Inflammatory macrophage treated with lipopolysaccharide for 1 hour (primary cell): ENCODE results near the gene C13orf46.
"Not testable (repeated sequence)": the region's sequence is repeated elsewhere in the genome, so short reads cannot be mapped to it uniquely, and the experiment has no call there.

Experiments used
- DNase-seq, 2 donors: peaks; one replicate each; pipeline ENCODE4 v3.0.0-alpha.2; 2020 to 2022

The C13orf46 gene

GRCh38 chr13:113920606-113921286 is 53.1 kb downstream of the C13orf46 start:
- peak; percentile 7 to 11 for DNase-seq

GRCh38 chr13:113919761-113920559 is 53.9 kb downstream of the C13orf46 start:
- DNase-seq, result no peak

DNA sequence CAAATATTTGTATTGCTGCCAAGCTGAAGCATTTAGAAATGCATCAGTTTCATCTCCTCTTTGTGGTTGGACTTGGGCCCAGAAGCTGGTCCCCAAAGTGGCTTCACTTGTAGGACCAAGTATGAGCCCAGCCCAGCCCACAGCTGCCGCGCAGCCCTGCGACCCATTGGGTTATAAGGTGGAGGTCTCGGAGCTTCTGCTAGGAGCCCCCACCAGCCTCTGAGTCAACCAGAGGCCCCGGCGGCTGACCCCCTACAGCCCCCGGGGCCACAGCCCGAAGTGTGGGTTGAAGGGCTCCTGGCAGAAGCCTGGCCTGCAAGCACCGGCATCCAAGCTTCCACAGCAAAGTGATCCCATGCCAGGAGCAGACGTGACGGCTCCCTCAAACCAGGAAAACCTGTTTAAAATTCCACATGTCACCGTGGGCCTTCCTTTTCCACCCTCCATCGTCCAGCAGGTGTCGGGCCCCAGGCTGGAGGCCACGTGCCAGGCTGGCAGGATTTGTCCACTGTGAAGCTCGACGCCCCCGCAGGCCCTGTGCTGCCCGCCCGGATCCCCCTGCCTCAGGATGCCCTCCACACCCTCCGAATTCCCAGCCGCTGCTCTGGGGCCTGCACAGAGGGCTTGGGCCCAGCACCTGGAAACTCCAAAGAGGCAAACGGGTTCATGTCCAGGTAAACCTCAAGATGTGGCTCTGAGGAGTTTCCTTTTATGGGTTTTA is 54.7 kb downstream of the C13orf46 start:
- no peak for DNase-seq

GRCh38 chr13:113918580-113918979 is 55.3 kb downstream of the C13orf46 start:
- DNase-seq, result no peak

DNA sequence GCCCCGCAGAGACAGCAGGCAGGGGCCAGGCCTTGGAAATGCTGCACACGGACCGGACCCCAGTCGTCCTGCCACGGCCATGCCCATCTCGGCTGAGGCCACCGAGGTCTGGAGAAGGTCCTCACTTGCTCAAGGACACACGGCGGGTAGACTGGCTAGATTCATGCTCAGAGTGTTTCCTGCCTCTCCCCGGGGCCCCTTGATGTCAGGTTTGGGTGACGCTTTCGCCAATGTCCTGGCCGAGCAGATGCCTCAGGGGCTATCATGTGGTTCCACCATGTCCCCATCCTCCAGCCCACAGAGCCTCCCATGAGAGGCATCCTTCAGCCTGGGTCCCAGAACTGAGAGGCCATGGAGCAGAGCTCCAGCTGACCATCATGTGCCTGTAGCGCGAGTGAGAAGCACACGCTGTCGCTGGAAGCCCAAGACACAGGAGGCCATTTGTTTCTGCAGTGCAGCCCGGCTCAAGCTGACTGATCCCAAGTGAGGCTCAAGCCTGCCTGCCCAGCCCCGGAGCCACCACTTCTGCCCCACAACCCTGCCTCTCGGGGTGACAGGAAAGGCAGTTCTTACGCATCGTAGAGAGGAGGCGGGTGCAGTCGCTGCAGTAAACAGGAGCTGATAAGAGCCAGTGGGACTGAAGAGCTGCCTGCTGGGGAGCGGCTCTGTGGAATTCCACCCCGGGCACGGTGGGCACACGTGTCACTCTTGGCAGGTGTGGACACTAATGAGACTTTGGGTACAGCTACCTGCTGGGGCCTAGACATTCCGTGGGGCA is 56.1 kb downstream of the C13orf46 start:
- DNase-seq, result no peak

- no peak for DNase-seq
Measured at GRCh38 chr13:113917096-113917495, 56.8 kb downstream of the C13orf46 start.

DNA sequence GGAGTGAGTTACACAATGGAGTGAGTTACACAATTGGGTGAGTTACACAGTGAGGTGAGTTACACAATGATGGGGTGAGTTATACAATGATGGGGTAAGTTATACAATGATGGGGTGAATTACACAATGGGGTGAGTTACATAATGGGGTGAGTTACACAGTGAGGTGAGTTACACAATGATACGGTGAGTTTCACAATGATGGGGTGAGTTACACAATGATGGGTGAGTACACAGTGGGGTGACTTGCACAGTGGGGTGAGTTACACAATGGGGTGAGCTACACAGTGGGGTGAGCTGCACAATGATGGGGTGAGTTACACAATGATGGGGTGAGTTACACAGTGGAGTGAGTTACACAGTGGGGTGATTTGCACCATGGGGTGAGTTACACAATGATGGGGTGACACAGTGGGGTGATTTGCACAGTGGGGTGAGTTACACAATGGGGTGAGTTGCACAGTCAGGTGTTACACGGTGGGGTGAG is 57.5 kb downstream of the C13orf46 start:
- peak; percentile 1 to 25 for DNase-seq

DNA sequence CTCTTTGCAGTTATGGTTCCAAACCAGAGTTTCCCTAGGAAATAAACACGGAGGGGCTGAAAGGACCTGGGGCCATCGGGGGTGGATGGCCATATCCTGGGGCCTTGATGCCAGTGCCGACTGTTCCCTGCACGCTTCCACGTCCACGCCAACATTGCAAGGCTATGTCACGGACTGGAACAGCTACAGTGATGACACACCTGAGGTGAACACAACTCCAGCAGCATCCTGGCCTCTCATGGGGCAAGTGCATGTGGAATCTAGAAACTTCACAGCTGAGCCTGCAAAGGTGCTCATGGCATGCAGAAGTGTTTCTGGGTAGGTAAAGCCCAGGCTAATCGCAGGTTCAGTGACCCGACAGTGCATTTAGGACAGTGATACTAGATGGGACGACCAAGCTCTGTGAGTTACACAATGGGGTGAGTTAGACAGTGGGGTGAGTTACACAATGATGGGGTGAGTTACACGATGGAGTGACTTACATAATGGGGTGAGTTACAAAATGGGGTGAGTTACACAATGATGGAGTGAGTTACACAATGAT is 58.0 kb downstream of the C13orf46 start:
- no peak for DNase-seq

GRCh38 chr13:113915012-113915763 is 58.7 kb downstream of the C13orf46 start:
- DNase-seq, result no peak

DNA sequence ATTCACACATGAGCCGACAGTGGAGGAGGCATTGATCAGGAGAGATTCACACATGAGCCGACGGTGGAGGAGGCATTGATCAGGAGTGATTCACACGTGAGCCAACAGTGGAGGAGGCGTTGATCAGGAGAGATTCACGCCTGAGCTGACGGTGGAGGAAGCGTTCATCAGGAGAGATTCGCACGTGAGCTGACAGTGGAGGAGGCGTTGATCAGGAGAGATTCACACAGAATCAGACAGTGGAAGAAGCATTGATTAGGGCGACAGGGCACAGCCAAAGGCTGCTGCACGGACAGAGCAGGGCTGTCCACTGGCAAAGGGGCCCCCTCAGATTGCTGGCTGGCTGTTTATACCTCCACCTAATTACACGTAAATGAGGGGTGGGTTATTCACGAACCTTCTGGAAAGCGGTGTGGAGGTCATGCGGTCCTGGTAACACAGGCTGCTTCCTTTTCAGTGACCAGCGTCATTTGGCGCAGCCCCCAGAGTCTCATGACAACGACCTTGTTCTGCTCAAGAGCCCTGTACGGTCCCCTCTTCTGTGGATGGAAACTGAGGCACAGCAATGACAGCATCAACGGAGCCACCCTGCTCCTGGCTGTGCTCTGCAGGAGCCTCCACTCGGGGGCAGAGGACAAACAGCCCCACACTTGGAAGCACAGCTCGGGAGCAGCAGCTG is 59.4 kb downstream of the C13orf46 start:
- no peak for DNase-seq

DNA sequence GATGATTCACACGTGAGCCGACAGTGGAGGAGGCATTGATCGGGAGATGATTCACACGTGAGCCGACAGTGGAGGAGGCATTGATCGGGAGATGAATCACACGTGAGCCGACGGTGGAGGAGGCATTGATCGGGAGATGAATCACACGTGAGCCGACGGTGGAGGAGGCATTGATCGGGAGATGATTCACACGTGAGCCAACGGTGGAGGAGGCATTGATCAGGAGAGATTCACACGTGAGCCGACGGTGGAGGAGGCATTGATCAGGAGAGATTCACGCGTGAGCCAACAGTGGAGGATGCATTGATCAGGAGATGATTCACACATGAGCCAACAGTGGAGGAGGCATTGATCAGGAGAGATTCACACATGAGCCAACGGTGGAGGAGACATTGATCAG is 60.0 kb downstream of the C13orf46 start:
- not testable (repeated sequence) for DNase-seq

DNA sequence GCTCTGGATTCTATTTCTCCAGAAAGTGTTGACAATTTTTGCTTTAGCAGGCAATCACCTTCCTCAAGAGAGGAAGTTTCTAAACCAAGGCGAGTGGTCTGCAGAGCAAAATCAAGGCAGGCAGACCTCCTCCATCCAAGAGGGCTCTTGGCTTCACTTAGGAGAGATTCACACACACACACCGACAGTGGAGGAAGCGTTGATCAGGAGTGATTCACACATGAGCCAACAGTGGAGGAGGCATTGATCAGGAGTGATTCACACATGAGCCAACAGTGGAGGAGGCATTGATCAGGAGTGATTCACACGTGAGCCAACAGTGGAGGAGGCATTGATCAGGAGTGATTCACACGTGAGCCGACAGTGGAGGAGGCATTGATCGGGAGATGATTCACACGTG is 60.5 kb downstream of the C13orf46 start:
- not testable (repeated sequence) for DNase-seq

DNA sequence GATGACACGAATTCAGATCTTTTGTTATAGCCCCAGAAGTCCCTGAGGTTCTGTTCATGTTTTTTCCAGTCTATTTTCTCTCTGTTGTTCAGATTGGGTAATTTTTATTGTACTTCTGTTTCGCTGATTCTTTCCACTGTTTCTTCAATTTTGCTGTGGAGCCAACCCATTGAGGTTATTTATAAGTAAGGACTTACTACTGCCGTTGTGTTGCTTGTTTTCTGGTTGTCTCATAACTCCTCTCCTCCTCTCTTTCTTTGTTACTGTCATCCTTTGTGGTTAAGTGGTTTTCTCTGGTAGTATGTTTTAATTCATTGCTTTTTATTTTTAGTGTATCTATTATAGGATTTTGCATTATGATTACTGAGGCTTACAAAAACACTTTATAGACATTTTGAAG is 61.3 kb downstream of the C13orf46 start:
- DNase-seq, result no peak

DNA sequence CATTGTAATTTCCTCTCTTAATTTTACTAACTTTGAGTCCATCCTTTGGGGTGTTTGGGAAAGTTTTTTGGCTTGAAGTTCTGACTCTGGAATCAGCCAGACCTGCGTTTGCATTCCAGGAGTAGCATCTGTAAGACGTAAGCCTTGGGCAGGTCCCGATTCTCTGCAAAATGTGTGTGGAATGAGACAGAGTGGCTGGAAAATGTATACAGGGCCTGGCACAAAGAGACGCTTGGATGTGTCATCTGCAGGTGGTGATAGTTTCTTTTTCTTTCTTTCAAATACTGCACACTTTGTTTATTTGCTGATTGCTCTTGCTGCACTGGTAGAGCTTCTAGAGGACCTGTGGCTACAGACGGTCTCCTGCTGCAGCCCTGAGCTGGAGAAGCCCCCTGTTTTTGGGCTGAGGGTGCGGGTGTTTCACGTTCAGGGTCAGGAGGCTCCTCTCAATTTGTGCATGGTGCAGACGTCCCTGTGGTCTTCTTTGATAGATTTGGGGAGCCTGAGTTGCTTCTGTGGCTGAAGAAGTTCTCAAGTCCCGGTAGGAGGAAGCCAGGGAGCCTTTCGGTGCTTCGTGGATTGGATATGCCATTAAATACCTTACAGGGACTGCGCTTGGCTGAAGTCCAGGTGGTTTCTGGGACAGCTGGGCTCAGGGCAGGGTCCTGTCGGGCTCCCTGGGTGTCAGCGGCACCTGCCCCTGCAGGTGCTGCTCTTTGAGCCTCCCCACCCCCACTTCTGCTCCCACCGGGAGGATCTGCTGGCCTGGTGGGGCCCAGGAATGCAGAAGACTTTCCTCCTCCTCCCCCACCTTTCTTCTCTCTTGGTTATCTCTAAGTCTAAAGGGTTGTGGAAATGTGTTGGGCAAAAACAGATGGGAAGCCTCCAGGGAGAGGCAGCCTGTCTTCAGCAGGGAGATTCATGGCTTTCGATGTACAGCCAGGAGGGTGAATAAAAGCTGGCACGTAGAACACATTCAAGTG is 66.0 kb downstream of the C13orf46 start:
- DNase-seq, result no peak

GRCh38 chr13:113906571-113906970 is 67.3 kb downstream of the C13orf46 start:
- DNase-seq, result no peak

DNA sequence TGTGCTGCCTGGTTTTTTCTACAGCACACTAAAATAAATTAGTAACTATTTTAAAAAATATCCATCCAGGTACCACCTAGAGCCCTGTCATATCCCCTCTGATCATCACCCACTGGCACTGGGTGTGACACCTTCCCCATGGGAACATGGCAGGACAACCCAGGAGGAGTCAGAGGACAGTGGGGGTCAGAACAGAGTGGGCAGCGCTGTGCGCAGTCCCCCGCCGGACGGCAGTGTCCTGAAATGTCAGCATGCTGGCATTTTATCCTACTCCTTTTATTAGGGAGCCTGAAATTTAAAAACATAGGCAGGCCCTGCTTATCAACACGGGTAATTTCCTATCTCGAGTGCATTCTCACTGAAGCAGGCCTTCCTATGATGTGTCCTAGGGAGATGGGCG is 67.9 kb downstream of the C13orf46 start:
- DNase-seq, result no peak

DNA sequence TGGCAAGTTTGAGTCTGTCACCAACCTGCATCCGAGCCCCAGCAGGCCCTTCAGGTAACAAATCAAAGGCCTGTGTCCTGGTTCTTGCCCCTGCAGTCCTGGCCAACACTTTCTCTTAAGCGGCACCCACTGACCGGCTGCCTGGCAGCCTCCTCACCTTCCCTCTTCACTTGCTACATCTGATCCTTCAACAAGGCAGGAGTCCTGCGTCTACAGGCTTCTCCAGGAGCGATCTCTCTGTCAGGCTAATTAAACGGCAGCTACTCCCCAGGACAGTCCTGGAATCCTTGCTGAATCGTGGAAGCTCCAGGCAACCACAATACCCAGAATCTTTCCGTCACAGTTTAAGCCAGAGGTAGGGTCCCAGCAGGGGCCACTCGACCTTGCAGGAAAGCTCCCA is 68.9 kb downstream of the C13orf46 start:
- DNase-seq, result no peak

- no peak for DNase-seq
Measured at GRCh38 chr13:113904411-113904810, 69.5 kb downstream of the C13orf46 start.

GRCh38 chr13:113903912-113904311 is 70.0 kb downstream of the C13orf46 start:
- DNase-seq, result no peak
